Measurements from ENCODE around the gene PDGFRB.

The PDGFRB gene

DNA sequence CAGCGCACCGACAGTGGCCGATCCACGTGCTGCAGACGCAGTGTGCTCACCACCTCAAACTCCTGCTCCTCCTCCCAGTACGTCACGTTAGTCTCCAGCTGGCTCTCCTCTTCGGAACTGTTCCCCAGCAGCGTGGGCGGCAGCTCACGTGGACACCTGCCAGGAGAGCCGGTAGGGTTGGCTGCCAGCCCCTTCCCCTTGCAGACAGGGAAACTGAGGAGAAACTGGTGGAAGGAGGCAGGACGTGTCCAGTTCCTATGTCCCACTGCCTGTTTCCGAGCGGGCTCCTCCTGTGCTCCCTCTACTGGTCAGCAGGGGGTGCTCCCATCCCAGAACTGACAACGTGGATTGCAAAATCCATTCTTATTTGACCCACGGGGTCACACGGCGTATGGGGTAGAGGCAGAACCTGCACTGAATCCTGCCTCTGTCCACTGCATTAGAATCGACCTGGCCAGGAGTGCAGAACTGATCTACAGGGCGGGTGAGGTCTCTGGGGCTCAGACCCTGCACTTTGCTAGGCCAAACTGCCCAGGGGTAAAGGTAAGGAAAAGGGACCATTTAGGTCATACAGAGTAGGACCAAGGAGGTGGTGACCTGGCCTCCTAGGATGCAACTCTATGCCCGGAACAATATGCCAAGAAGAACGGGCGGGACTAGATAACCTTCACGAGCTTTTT is 25.7 kb downstream of the PDGFRB start:
- Histone ChIP-seq H3K9me3 (replicated peaks in 1 of 2; ENCODE audit: control insufficient read depth in 2 of 2, insufficient read depth in 1 of 2, low read depth in 1 of 2, low read length in 2 of 2) (no peaks in the 10 kb centered on the region), H3K27ac (replicated peaks; ENCODE audit: low read length) (no peak overlapping the region), H3K18ac (ENCODE audit: low read length) (peak overlapping the region; percentile 40), H2AK5ac (ENCODE audit: low read depth, low read length) (peak overlapping the region; percentile 27), H2BK120ac (ENCODE audit: low read depth, low read length) (no peak overlapping the region), H4K8ac (ENCODE audit: low read depth, low read length) (peak overlapping the region; percentile 53), H3K4me3 (ENCODE audit: low read length in 2 of 2) (peak overlapping the region in 1 of 2 donors; percentile 58), H2BK12ac (ENCODE audit: low read length) (peak overlapping the region; percentile 30), H3K23ac (ENCODE audit: low read depth, low read length, poor library complexity) (peak overlapping the region; percentile 25), H2AFZ (ENCODE audit: low read length) (peak overlapping the region; percentile 53), H3K14ac (ENCODE audit: low read length) (no peak overlapping the region), H3K27me3 (ENCODE audit: control insufficient read depth in 3 of 3, insufficient read depth in 3 of 3, low read depth in 1 of 3, low read length in 3 of 3) (no peaks in the 10 kb centered on the region), H4K91ac (ENCODE audit: low read depth, low read length, poor library complexity) (no peak overlapping the region), H3K4me1 (ENCODE audit: control insufficient read depth in 2 of 2, insufficient read depth in 1 of 2, low read depth in 1 of 2, low read length in 2 of 2) (peaks cover 4 to 8% of the 10 kb centered on the region in 2 donors), H3K4ac (ENCODE audit: low read length) (peak overlapping the region; percentile 6), H2BK15ac (ENCODE audit: low read length) (peak overlapping the region; percentile 8), H3K4me2 (ENCODE audit: insufficient read depth, low read length, poor library complexity, severe bottlenecking) (no peak overlapping the region), H3K9ac (ENCODE audit: low read depth, low read length, poor library complexity) (peak overlapping the region; percentile 79), H2BK5ac (ENCODE audit: low read length) (no peak overlapping the region), H3K36me3 (replicated peaks in 1 of 2; ENCODE audit: control insufficient read depth in 2 of 2, insufficient read depth in 2 of 2, low read length in 2 of 2) (peaks cover 0 to 3% of the 10 kb centered on the region in 2 donors), H3K79me1 (ENCODE audit: low read depth, low read length) (no peaks in the 10 kb centered on the region)
- DNase-seq (ENCODE audit: low spot score): peak; percentile 62
- no CpG with 5 or more reads among the region's 25 CpGs for WGBS, 2 donors (ENCODE audit: extremely low coverage in 2 of 2, insufficient read length in 2 of 2, insufficient replicate concordance in 1 of 2)

DNA sequence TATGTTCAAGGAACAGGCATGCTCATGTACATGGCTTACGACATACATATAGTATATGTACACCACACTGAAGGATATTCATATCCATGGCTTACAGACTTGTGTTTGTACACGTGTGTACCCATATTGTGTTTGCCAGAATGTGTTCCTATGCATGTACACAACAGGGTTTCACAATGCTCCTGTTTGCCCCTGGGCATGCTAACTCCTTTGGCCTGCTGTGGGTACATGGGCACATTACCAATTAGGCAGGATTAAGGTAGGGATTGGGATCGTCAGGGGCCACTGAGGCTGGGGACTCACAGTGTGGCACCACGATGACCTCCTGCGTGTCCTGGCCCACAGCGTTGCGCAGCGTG is 26.2 kb downstream of the PDGFRB start:
- Histone ChIP-seq H3K4me3 (ENCODE audit: low read length in 2 of 2) (peak overlapping the region in 1 of 2 donors; percentile 58), H4K8ac (ENCODE audit: low read depth, low read length) (peak overlapping the region; percentile 53), H3K23ac (ENCODE audit: low read depth, low read length, poor library complexity) (peak overlapping the region; percentile 25), H3K9ac (ENCODE audit: low read depth, low read length, poor library complexity) (peak overlapping the region; percentile 79), H3K27me3 (ENCODE audit: control insufficient read depth in 3 of 3, insufficient read depth in 3 of 3, low read depth in 1 of 3, low read length in 3 of 3) (no peaks in the 10 kb centered on the region), H3K4me1 (ENCODE audit: control insufficient read depth in 2 of 2, insufficient read depth in 1 of 2, low read depth in 1 of 2, low read length in 2 of 2) (peaks cover 3 to 8% of the 10 kb centered on the region in 2 donors), H2BK15ac (ENCODE audit: low read length) (no peak overlapping the region), H3K9me3 (replicated peaks in 1 of 2; ENCODE audit: control insufficient read depth in 2 of 2, insufficient read depth in 1 of 2, low read depth in 1 of 2, low read length in 2 of 2) (no peaks in the 10 kb centered on the region), H3K4ac (ENCODE audit: low read length) (peak overlapping the region; percentile 6), H2BK120ac (ENCODE audit: low read depth, low read length) (no peak overlapping the region), H2BK5ac (ENCODE audit: low read length) (no peak overlapping the region), H2AK5ac (ENCODE audit: low read depth, low read length) (peak overlapping the region; percentile 27), H2AFZ (ENCODE audit: low read length) (peak overlapping the region; percentile 53), H3K4me2 (ENCODE audit: insufficient read depth, low read length, poor library complexity, severe bottlenecking) (no peak overlapping the region), H3K18ac (ENCODE audit: low read length) (peak overlapping the region; percentile 40), H4K91ac (ENCODE audit: low read depth, low read length, poor library complexity) (no peak overlapping the region), H3K36me3 (replicated peaks in 1 of 2; ENCODE audit: control insufficient read depth in 2 of 2, insufficient read depth in 2 of 2, low read length in 2 of 2) (peaks cover 0 to 3% of the 10 kb centered on the region in 2 donors), H3K79me1 (ENCODE audit: low read depth, low read length) (no peaks in the 10 kb centered on the region), H3K14ac (ENCODE audit: low read length) (no peak overlapping the region), H2BK12ac (ENCODE audit: low read length) (peak overlapping the region; percentile 30), H3K27ac (replicated peaks; ENCODE audit: low read length) (no peak overlapping the region)
- no peak for DNase-seq (ENCODE audit: low spot score)
- no CpG with 5 or more reads among the region's 8 CpGs for WGBS, 2 donors (ENCODE audit: extremely low coverage in 2 of 2, insufficient read length in 2 of 2, insufficient replicate concordance in 1 of 2)

DNA sequence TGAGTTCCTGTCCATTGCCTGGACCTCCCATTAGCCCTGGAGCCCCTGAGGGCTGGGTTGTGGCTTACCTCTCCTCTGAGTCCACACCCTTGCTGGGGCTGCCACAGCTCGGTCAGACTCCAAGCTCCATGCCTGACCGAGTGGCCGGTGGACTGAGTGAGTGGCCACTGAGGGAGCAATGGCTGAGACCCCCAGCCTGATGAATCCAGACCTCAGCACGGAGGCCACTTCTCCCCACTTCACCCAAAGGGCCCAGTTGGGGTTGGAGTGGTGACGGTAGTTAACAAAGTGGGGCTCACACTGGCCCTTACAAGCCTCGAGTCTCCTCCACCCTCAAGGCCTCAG is 28.8 kb downstream of the PDGFRB start:
- H3K36me3 ChIP-seq (replicated peaks in 1 of 2; ENCODE audit: control insufficient read depth in 2 of 2, insufficient read depth in 2 of 2, low read length in 2 of 2): peaks cover 0 to 3% of the 10 kb centered on the region in 2 donors

DNA sequence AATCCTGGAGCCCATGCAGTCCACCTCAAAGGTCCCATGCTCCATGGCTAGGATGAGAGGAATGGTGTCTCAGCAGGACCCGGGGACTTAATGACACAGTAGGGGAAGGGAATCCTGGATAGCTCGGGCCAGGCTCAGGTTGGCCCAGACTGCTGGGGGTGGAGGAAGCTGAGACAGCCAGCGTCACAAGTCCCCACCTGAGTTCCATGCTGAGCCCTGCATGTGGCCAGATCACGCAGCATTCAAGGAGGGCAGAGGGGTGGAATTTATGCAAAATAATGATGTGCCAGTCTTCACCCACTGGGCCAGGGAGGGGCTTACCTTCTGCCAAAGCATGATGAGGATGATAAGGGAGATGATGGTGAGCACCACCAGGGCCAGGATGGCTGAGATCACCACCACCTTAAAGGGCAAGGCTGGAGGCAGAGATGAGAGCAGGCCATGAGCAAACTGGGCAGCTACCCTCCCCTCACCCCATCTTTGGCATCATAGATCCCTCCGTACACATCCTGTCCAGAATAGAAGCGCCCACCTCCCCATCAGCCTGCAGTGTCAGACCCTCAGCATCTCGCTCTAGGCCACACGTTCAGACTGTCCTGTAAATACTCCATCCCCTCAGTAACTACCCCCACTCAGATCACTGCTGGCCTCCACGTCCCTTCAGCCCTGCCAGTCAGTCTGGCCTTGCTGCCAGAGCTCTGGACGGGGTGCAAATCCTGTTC is 29.3 kb downstream of the PDGFRB start:
- WGBS, 2 donors (ENCODE audit: extremely low coverage in 2 of 2, insufficient read length in 2 of 2, insufficient replicate concordance in 1 of 2): no CpG with 5 or more reads among the region's 10 CpGs
- H3K4me3 ChIP-seq (ENCODE audit: low read length in 2 of 2): no peak overlapping the region
- no peak overlapping the region for H3K27ac ChIP-seq (replicated peaks; ENCODE audit: low read length)

More for the DNA sequence above, 28.8 kb downstream of the PDGFRB start:
- H4K8ac ChIP-seq (ENCODE audit: low read depth, low read length): no peak overlapping the region
- H3K4me2 ChIP-seq (ENCODE audit: insufficient read depth, low read length, poor library complexity, severe bottlenecking): no peak overlapping the region
- no peak overlapping the region for H2BK120ac ChIP-seq (ENCODE audit: low read depth, low read length)
- no peak overlapping the region for H2BK12ac ChIP-seq (ENCODE audit: low read length)
- H2AFZ ChIP-seq (ENCODE audit: low read length): no peak overlapping the region
- H3K79me1 ChIP-seq (ENCODE audit: low read depth, low read length): no peaks in the 10 kb centered on the region
- H3K18ac ChIP-seq (ENCODE audit: low read length): peak overlapping the region; percentile 8
- no peak overlapping the region for H3K23ac ChIP-seq (ENCODE audit: low read depth, low read length, poor library complexity)
- no peak overlapping the region for H3K14ac ChIP-seq (ENCODE audit: low read length)
- H3K4ac ChIP-seq (ENCODE audit: low read length): no peak overlapping the region
- peaks cover 2 to 8% of the 10 kb centered on the region in 2 donors for H3K4me1 ChIP-seq (ENCODE audit: control insufficient read depth in 2 of 2, insufficient read depth in 1 of 2, low read depth in 1 of 2, low read length in 2 of 2)
- no peak overlapping the region for H2BK15ac ChIP-seq (ENCODE audit: low read length)
- no CpG with 5 or more reads among the region's 6 CpGs for WGBS, 2 donors (ENCODE audit: extremely low coverage in 2 of 2, insufficient read length in 2 of 2, insufficient replicate concordance in 1 of 2)
- H3K9ac ChIP-seq (ENCODE audit: low read depth, low read length, poor library complexity): peak overlapping the region; percentile 24
- H3K27ac ChIP-seq (replicated peaks; ENCODE audit: low read length): no peak overlapping the region
- H2AK5ac ChIP-seq (ENCODE audit: low read depth, low read length): no peak overlapping the region
- no peaks in the 10 kb centered on the region for H3K9me3 ChIP-seq (replicated peaks in 1 of 2; ENCODE audit: control insufficient read depth in 2 of 2, insufficient read depth in 1 of 2, low read depth in 1 of 2, low read length in 2 of 2)
- no peak overlapping the region for H3K4me3 ChIP-seq (ENCODE audit: low read length in 2 of 2)
- no peak for DNase-seq (ENCODE audit: low spot score)
- no peak overlapping the region for H4K91ac ChIP-seq (ENCODE audit: low read depth, low read length, poor library complexity)
- H2BK5ac ChIP-seq (ENCODE audit: low read length): no peak overlapping the region
- H3K27me3 ChIP-seq (ENCODE audit: control insufficient read depth in 3 of 3, insufficient read depth in 3 of 3, low read depth in 1 of 3, low read length in 3 of 3): no peaks in the 10 kb centered on the region

More for the DNA sequence above, 29.3 kb downstream of the PDGFRB start:
- H3K23ac ChIP-seq (ENCODE audit: low read depth, low read length, poor library complexity): no peak overlapping the region
- peak overlapping the region; percentile 64 for H3K9ac ChIP-seq (ENCODE audit: low read depth, low read length, poor library complexity)
- no peak overlapping the region for H2BK12ac ChIP-seq (ENCODE audit: low read length)
- H3K27me3 ChIP-seq (ENCODE audit: control insufficient read depth in 3 of 3, insufficient read depth in 3 of 3, low read depth in 1 of 3, low read length in 3 of 3): no peaks in the 10 kb centered on the region
- H3K4me2 ChIP-seq (ENCODE audit: insufficient read depth, low read length, poor library complexity, severe bottlenecking): no peak overlapping the region
- H3K18ac ChIP-seq (ENCODE audit: low read length): peak overlapping the region; percentile 6
- no peak overlapping the region for H2BK120ac ChIP-seq (ENCODE audit: low read depth, low read length)
- H2BK15ac ChIP-seq (ENCODE audit: low read length): no peak overlapping the region
- H2BK5ac ChIP-seq (ENCODE audit: low read length): no peak overlapping the region
- peaks cover 0 to 3% of the 10 kb centered on the region in 2 donors for H3K36me3 ChIP-seq (replicated peaks in 1 of 2; ENCODE audit: control insufficient read depth in 2 of 2, insufficient read depth in 2 of 2, low read length in 2 of 2)
- no peak overlapping the region for H2AFZ ChIP-seq (ENCODE audit: low read length)
- H4K91ac ChIP-seq (ENCODE audit: low read depth, low read length, poor library complexity): no peak overlapping the region
- H2AK5ac ChIP-seq (ENCODE audit: low read depth, low read length): peak overlapping the region; percentile 40
- no peak overlapping the region for H3K4ac ChIP-seq (ENCODE audit: low read length)
- H3K4me1 ChIP-seq (ENCODE audit: control insufficient read depth in 2 of 2, insufficient read depth in 1 of 2, low read depth in 1 of 2, low read length in 2 of 2): peaks cover 2 to 8% of the 10 kb centered on the region in 2 donors
- no peak for DNase-seq (ENCODE audit: low spot score)
- no peak overlapping the region for H4K8ac ChIP-seq (ENCODE audit: low read depth, low read length)
- no peak overlapping the region for H3K14ac ChIP-seq (ENCODE audit: low read length)
- no peaks in the 10 kb centered on the region for H3K79me1 ChIP-seq (ENCODE audit: low read depth, low read length)
- H3K9me3 ChIP-seq (replicated peaks in 1 of 2; ENCODE audit: control insufficient read depth in 2 of 2, insufficient read depth in 1 of 2, low read depth in 1 of 2, low read length in 2 of 2): no peaks in the 10 kb centered on the region

Measured in neuronal stem cell (in vitro differentiated cells).